Transverse colon (tissue), 4 donors: Measurements from ENCODE around the gene GPC5. TPM values are rescaled to one million over a fixed set of nuclear protein-coding genes. Genes with fewer than 3 reads are reported as not detected.

ENCODE experiments used
- DNase-seq: peaks from one replicate; pipeline ENCODE4 v3.0.0-alpha.2; 2019
- H3K27ac ChIP-seq, 4 donors: fragments of 200-600 bp; sonication (generic); 2 replicates each; pipeline ENCODE4 v1.5.1; 2016 to 2018; ENCODE audit warnings: inconsistent platforms in 4 of 4
- H3K27me3 ChIP-seq: fragments of 200-600 bp; sonication (generic); 2 replicates; pipeline ENCODE4 v1.5.1; 2017; ENCODE audit warnings: inconsistent platforms
- H3K36me3 ChIP-seq, 4 donors: fragments of 200-600 bp; sonication (generic); 2 replicates each; pipeline ENCODE4 v1.5.1; 2017 to 2019; ENCODE audit warnings: inconsistent platforms in 4 of 4
- H3K4me1 ChIP-seq, 4 donors: fragments of 200-600 bp; sonication (generic); 2 replicates each; pipeline ENCODE4 v1.5.1; 2017 to 2020; ENCODE audit warnings: inconsistent platforms in 4 of 4
- H3K4me3 ChIP-seq, 4 donors: fragments of 200-600 bp; sonication (generic); 1 replicate in 1 of 4; 2 replicates in 3 of 4; pipeline versions ENCODE4 v1.5.1 to v1.6.1; 2017 to 2019; ENCODE audit warnings: inconsistent platforms in 4 of 4
- H3K9me3 ChIP-seq, 2 donors: fragments of 200-600 bp; sonication (generic); 2 replicates each; pipeline ENCODE4 v1.5.1; 2017 to 2019; ENCODE audit warnings: inconsistent platforms in 2 of 2
- EP300 ChIP-seq: sonication (generic); formaldehyde crosslinking; IDR thresholded peaks from one replicate; pipeline ENCODE4 v1.6.1; 2017; ENCODE audit warnings: antibody characterized with exemption, low read depth
- POLR2A ChIP-seq: fragments of 450-650 bp; IDR thresholded peaks from one replicate; pipeline ENCODE4 v1.6.1; 2016; ENCODE audit warnings: antibody characterized with exemption, mild to moderate bottlenecking, moderate library complexity
- POLR2AphosphoS5 ChIP-seq, 3 donors: sonication (generic); formaldehyde crosslinking; IDR thresholded peaks; one replicate each; pipeline ENCODE4 v1.6.1; 2016; ENCODE audit warnings: antibody characterized with exemption in 3 of 3
- WGBS, 2 donors: methylation state at CpG; one replicate each; pipeline ENCODE4 v1.1.5; 2018; ENCODE audit warnings: low coverage in 1 of 2; 5-methylcytosine and 5-hydroxymethylcytosine counted together
- in situ Hi-C, 4 donors: fragments of 200-750 bp; cut with MboI; loops; one replicate each; pipeline versions ENCODE4 v1.15.0 to v1.15.1; 2017; ENCODE audit warnings: low sequenced_read_pairs in 3 of 4, low pct_ligation_motif_present in 1 of 4, low pct_unique_long_range_greater_than_20kb in 1 of 4
- intact Hi-C: fragments of 100-400 bp; cut with DNase I; formaldehyde crosslinking; loops from one replicate; pipeline ENCODE4 v1.15.1; 2023; ENCODE audit warnings: low total_unique reads
- total RNA-seq, 4 donors: library from RNA; depleted of rRNA; stranded (reverse); fragments of >200 nt; gene quantifications; one replicate each; pipeline ENCODE4 v1.1.0, GENCODE V29; 2016
- TF ChIP-seq, protein P1 (sequence below), 5 experiments: fragments of 200-600 bp in 3 of 5; fragments of 450-650 bp in 2 of 5; sonication (generic) in 3 of 5; IDR thresholded peaks; 1 replicate in 2 of 5; 2 replicates in 3 of 5; pipeline ENCODE4 v1.5.1; 2016 to 2017; ENCODE audit warnings: antibody characterized with exemption in 5 of 5, inconsistent platforms in 3 of 5, mild to moderate bottlenecking in 2 of 5, moderate library complexity in 1 of 5

Gene GPC5
- total RNA-seq, 4 donors from 2014 or later, result 0.48 to 1.4 TPM; not detected in 2

DNA sequence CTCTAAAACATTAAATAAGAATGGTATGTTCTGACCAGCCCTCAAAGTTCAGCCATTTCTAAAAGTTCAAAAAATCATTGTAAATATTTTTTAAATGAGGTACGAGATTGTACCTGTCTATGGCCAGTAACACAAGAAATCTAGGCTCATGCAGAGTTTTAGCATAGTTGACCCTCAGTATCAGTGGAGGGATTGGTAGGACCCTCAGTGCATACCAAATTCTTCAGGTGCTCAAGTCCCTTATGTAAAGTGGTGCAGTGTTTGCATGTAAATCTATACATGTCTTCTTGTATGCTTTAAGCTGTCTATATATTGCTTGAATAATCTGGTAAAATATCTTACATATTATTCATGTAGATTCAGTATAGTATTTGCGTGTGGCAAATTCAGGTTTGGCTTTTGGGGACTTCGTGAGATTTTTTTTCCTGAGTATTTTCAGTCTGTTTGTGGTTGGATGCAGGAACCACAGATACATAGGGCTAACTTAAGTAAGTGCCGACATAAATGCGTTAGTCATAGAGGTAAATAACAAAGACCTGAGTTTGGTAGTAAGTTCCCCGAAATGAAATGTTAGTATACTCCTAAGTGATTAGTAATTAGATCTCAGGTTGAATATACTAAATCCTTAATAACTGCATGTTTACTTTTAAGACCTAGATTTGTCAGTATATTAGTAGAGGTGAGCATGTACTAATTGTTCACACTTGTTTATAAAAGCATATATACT lies 43.2 kb upstream of the GPC5 start:
- no peak for TF ChIP-seq POLR2AphosphoS5 (IDR thresholded peaks at IDR 0.05)
- TF ChIP-seq, protein P1, sequence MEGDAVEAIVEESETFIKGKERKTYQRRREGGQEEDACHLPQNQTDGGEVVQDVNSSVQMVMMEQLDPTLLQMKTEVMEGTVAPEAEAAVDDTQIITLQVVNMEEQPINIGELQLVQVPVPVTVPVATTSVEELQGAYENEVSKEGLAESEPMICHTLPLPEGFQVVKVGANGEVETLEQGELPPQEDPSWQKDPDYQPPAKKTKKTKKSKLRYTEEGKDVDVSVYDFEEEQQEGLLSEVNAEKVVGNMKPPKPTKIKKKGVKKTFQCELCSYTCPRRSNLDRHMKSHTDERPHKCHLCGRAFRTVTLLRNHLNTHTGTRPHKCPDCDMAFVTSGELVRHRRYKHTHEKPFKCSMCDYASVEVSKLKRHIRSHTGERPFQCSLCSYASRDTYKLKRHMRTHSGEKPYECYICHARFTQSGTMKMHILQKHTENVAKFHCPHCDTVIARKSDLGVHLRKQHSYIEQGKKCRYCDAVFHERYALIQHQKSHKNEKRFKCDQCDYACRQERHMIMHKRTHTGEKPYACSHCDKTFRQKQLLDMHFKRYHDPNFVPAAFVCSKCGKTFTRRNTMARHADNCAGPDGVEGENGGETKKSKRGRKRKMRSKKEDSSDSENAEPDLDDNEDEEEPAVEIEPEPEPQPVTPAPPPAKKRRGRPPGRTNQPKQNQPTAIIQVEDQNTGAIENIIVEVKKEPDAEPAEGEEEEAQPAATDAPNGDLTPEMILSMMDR (IDR thresholded peaks at IDR 0.05), result no peak
- Histone ChIP-seq H3K4me3 (no peak overlapping the region), H3K27me3 (no peaks in the 10 kb centered on the region), H3K9me3 (no peaks in the 10 kb centered on the region), H3K27ac (no peak overlapping the region), H3K36me3 (peaks cover 0 to 20% (median 5%) of the 10 kb centered on the region in 4 donors), H3K4me1 (peaks cover 0 to 7% (median 3%) of the 10 kb centered on the region in 4 donors)
- in situ Hi-C loops (no loop called here), intact Hi-C loops (no loop called here)
- WGBS, 2 donors, result 85 to 91% methylated on average over 6 of the region's 6 CpGs
- DNase-seq, result no peak

DNA sequence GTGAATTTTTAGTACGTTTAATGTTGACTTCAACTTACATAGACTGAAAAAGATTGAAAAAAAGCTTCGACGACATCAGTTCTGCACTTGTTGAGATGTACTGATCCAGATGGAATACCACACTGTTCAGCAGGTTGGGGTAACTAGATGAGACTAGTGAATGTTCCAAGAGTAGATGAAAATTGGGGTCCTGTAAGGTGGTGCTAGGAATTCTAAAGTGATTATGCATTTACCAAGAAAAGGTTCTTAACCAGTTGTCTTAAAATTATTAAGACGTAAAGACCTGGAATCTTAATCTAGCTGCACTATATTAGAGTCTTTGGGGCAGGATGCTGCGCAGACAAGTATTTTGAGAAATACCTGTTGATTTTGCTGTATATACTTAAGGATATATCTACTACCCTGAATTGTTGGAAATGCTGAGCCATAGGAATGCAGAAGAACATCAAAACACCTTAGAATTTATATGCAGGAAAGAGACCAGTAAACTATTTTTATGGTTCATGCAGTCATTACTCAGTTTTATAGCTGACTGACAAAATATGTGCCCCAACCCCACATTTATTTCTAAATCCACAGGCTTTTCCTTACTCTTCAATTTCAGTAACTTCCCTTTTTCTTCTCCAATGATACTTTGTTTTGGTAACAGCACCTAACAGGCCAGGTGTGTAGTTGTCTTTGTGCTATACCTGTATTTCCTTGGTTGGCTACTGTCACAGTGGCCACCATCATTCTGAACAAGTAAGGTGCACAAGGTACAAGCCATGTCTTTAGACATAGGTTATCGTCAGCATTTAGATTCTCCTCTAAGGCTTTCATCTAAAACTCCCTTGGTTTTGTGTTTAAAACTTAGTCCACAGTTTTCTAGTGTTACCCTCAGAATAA lies 42.4 kb upstream of the GPC5 start:
- Histone ChIP-seq H3K4me1 (peaks cover 0 to 4% (median 0%) of the 10 kb centered on the region in 4 donors), H3K9me3 (no peaks in the 10 kb centered on the region), H3K4me3 (no peak overlapping the region), H3K36me3 (peaks cover 0 to 15% (median 5%) of the 10 kb centered on the region in 4 donors), H3K27me3 (no peaks in the 10 kb centered on the region), H3K27ac (no peak overlapping the region)
- intact Hi-C loops (no loop called here), in situ Hi-C loops (no loop called here)
- TF ChIP-seq POLR2AphosphoS5 (IDR thresholded peaks at IDR 0.05) (no peak), POLR2A (no peak), EP300 (no peak)
- TF ChIP-seq, protein P1 (IDR thresholded peaks at IDR 0.05), result no peak
- no peak for DNase-seq
- 93 to 94% methylated on average over 6 of the region's 6 CpGs for WGBS, 2 donors

DNA sequence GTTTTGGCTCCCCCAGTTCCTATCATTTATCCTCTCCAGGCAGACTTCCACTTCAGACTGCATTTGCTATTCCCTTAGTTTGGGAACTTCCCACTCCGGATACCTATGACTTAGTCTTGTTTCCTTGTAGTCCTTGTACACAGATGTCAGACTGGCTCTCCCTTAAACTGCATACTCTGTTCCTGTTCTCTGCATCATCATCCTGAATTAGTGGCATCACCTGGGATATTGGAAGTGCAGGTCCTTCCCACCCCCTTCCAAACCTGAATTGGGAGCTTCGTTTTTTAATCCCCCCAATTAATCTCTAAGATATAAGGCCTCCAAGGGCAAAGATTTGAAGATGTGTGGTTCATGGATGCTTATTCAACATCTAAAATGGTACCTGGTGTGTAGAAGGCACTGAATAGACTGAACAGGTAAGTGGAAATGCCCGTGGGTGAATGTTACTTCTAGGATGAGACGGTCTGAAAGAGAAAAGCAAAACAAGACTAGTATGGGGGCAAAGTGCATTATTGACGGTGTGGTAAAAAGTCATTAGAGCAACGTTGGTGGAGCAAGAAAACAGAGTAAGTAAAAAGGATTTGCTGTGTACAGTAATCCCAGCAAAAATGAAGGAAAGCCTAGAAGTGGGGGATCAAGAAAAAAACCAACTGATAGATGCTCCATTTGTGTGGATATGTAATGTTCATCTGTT lies 41.4 kb upstream of the GPC5 start:
- intact Hi-C loops (no loop called here), in situ Hi-C loops (no loop called here)
- Histone ChIP-seq H3K36me3 (peaks cover 0 to 15% (median 5%) of the 10 kb centered on the region in 4 donors), H3K4me3 (no peak overlapping the region), H3K27me3 (no peaks in the 10 kb centered on the region), H3K9me3 (no peaks in the 10 kb centered on the region), H3K4me1 (peaks cover 0 to 4% (median 0%) of the 10 kb centered on the region in 4 donors), H3K27ac (no peak overlapping the region)
- no peak for DNase-seq
- TF ChIP-seq, protein P1 (IDR thresholded peaks at IDR 0.05), result no peak
- no peak for TF ChIP-seq EP300
- TF ChIP-seq POLR2A, result no peak
- TF ChIP-seq POLR2AphosphoS5 (IDR thresholded peaks at IDR 0.05), result no peak
- WGBS, 2 donors, result 55 to 62% methylated on average over 6 of the region's 6 CpGs
